Measurements from ENCODE around the gene SLC25A36. TPM values are rescaled to one million over a fixed set of nuclear protein-coding genes. Genes with fewer than 3 reads are reported as not detected.

The SLC25A36 gene, protein sequence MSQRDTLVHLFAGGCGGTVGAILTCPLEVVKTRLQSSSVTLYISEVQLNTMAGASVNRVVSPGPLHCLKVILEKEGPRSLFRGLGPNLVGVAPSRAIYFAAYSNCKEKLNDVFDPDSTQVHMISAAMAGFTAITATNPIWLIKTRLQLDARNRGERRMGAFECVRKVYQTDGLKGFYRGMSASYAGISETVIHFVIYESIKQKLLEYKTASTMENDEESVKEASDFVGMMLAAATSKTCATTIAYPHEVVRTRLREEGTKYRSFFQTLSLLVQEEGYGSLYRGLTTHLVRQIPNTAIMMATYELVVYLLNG
- total RNA-seq (2014; rRNA removed; shearing (Covaris generic)) = 23.6 and 34.2 TPM in 2 replicates

GRCh38 chr3:140941434-140942220 is at the start of gene SLC25A36:
Gene SLC25A36 (plus strand): TSS chr3:140941836. CDS start chr3:140942055, 219 bp downstream.
- DNase-seq (ENCODE audit: low read depth in 1 of 2, low spot score in 2 of 2) = peak; percentile 94 to 95
- Histone ChIP-seq H3K4me3 (peak within 1 kb of the TSS; percentile 83), H3K27ac (peak within 1 kb of the TSS; percentile 81)

GRCh38 chr3:140896997-140897396 is 44.6 kb upstream of the SLC25A36 start:
- no peaks in the 10 kb centered on the region for H3K9me3 ChIP-seq (replicated peaks)
- H3K27ac ChIP-seq = no peak overlapping the region
- no peaks in the 10 kb centered on the region; the same call in 1 of the 2 replicates for H3K27me3 ChIP-seq (replicated peaks)
- H3K4me1 ChIP-seq (replicated peaks) = no peaks in the 10 kb centered on the region
- no peak for DNase-seq (ENCODE audit: low read depth in 1 of 2, low spot score in 2 of 2)
- no peak overlapping the region for H3K4me3 ChIP-seq
- no peaks in the 10 kb centered on the region for H3K36me3 ChIP-seq

More at GRCh38 chr3:140941434-140942220, at the start of gene SLC25A36:
- 0 out of 2 replicates have a peak, but pooled peaks cover 4% of the 10 kb centered on the region for H3K4me1 ChIP-seq (replicated peaks)
- no peaks in the 10 kb centered on the region for H3K9me3 ChIP-seq (replicated peaks)
- H3K27me3 ChIP-seq (replicated peaks) = 0 out of 2 replicates have a peak, but pooled peaks cover 7% of the 10 kb centered on the region
- peaks cover 8% of the 10 kb centered on the region; the same call in 1 of the 2 replicates for H3K36me3 ChIP-seq

- H3K36me3 ChIP-seq = no peaks in the 10 kb centered on the region
- no peaks in the 10 kb centered on the region; the same call in 1 of the 2 replicates for H3K27me3 ChIP-seq (replicated peaks)
- peak in 1 of 2 experiments; percentile 52 for DNase-seq (ENCODE audit: low read depth in 1 of 2, low spot score in 2 of 2)
- H3K4me3 ChIP-seq = no peak overlapping the region
- H3K9me3 ChIP-seq (replicated peaks) = no peaks in the 10 kb centered on the region
- no peak overlapping the region for H3K27ac ChIP-seq
- no peaks in the 10 kb centered on the region for H3K4me1 ChIP-seq (replicated peaks)
These were observed 43.1 kb upstream of the SLC25A36 start for GRCh38 chr3:140898340-140899180.

- Histone ChIP-seq H3K9me3 (replicated peaks) (no peaks in the 10 kb centered on the region), H3K27ac (no peak overlapping the region), H3K4me1 (replicated peaks) (no peaks in the 10 kb centered on the region), H3K27me3 (replicated peaks) (no peaks in the 10 kb centered on the region; the same call in 1 of the 2 replicates), H3K36me3 (no peaks in the 10 kb centered on the region), H3K4me3 (no peak overlapping the region)
- DNase-seq (ENCODE audit: low read depth in 1 of 2, low spot score in 2 of 2) = no peak
These were observed 42.3 kb upstream of the SLC25A36 start for GRCh38 chr3:140899363-140899762.

GRCh38 chr3:140902791-140903190 is 38.8 kb upstream of the SLC25A36 start:
- Histone ChIP-seq H3K4me3 (no peak overlapping the region), H3K36me3 (no peaks in the 10 kb centered on the region), H3K27ac (no peak overlapping the region), H3K27me3 (replicated peaks) (0 out of 2 replicates have a peak, but pooled peaks cover 4% of the 10 kb centered on the region), H3K4me1 (replicated peaks) (no peaks in the 10 kb centered on the region), H3K9me3 (replicated peaks) (no peaks in the 10 kb centered on the region)
- DNase-seq (ENCODE audit: low read depth in 1 of 2, low spot score in 2 of 2) = no peak

DNA sequence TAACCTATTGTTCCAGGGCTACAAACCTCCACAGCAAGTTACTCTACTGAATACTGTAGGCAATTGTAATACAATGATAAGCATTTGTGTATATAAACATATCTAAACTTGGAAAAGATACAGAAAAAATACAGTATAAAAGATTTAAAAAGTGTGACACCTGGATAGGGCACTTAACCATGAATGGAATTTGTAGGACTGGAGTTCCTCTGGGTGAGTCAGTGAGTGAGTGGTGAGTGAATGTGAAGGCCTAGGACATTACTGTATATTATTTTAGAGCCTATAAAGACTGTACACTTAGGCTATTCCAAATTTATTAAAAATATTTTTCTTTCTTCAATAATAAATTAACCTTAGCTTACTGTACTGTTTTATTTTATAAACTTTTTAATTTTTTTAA is 38.4 kb upstream of the SLC25A36 start:
- no peak for DNase-seq (ENCODE audit: low read depth in 1 of 2, low spot score in 2 of 2)
- no peaks in the 10 kb centered on the region for H3K9me3 ChIP-seq (replicated peaks)
- peaks cover 4% of the 10 kb centered on the region; the same call in 1 of the 2 replicates for H3K27me3 ChIP-seq (replicated peaks)
- H3K27ac ChIP-seq = no peak overlapping the region
- H3K4me1 ChIP-seq (replicated peaks) = no peaks in the 10 kb centered on the region
- no peak overlapping the region for H3K4me3 ChIP-seq
- H3K36me3 ChIP-seq = no peaks in the 10 kb centered on the region

GRCh38 chr3:140904521-140904920 is 37.1 kb upstream of the SLC25A36 start:
- no peak for DNase-seq (ENCODE audit: low read depth in 1 of 2, low spot score in 2 of 2)
- H3K36me3 ChIP-seq = no peaks in the 10 kb centered on the region
- peaks cover 5% of the 10 kb centered on the region; the same call in 1 of the 2 replicates for H3K27me3 ChIP-seq (replicated peaks)
- H3K4me1 ChIP-seq (replicated peaks) = no peaks in the 10 kb centered on the region
- no peak overlapping the region for H3K27ac ChIP-seq
- no peaks in the 10 kb centered on the region for H3K9me3 ChIP-seq (replicated peaks)
- H3K4me3 ChIP-seq = no peak overlapping the region

- H3K27ac ChIP-seq = no peak overlapping the region
- no peaks in the 10 kb centered on the region for H3K4me1 ChIP-seq (replicated peaks)
- no peaks in the 10 kb centered on the region for H3K9me3 ChIP-seq (replicated peaks)
- no peak for DNase-seq (ENCODE audit: low read depth in 1 of 2, low spot score in 2 of 2)
- H3K27me3 ChIP-seq (replicated peaks) = peaks cover 5% of the 10 kb centered on the region; the same call in 1 of the 2 replicates
- H3K4me3 ChIP-seq = no peak overlapping the region
- H3K36me3 ChIP-seq = no peaks in the 10 kb centered on the region
These were observed 36.1 kb upstream of the SLC25A36 start for GRCh38 chr3:140905559-140905958.

DNA sequence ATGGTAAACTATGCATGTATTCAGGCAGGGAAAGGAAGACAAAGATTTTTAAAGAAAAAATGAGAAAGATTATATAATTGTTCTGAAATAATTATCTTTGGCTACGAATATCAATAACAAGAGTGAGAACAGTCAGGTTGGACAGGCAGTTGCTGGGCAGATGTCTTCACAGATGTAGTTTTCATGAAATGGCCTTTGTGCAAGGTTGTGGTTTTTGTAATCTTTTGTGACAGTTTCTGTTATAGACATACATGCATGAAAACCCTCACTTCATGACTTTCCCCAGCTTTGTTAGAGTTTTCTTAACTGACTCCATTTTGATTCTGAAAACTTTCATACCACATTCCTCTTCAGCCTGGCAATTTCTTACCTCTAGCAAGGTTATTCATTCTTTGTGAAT is 34.9 kb upstream of the SLC25A36 start:
- Histone ChIP-seq H3K9me3 (replicated peaks) (no peaks in the 10 kb centered on the region), H3K27me3 (replicated peaks) (peaks cover 5% of the 10 kb centered on the region; the same call in 1 of the 2 replicates), H3K27ac (no peak overlapping the region), H3K4me3 (no peak overlapping the region), H3K36me3 (no peaks in the 10 kb centered on the region), H3K4me1 (replicated peaks) (no peaks in the 10 kb centered on the region)
- no peak for DNase-seq (ENCODE audit: low read depth in 1 of 2, low spot score in 2 of 2)

GRCh38 chr3:140910860-140911259 is 30.8 kb upstream of the SLC25A36 start:
- Histone ChIP-seq H3K4me1 (replicated peaks) (no peaks in the 10 kb centered on the region), H3K36me3 (no peaks in the 10 kb centered on the region), H3K9me3 (replicated peaks) (no peaks in the 10 kb centered on the region), H3K4me3 (no peak overlapping the region), H3K27ac (no peak overlapping the region), H3K27me3 (replicated peaks) (peaks cover 10% of the 10 kb centered on the region; the same call in 1 of the 2 replicates)
- DNase-seq (ENCODE audit: low read depth in 1 of 2, low spot score in 2 of 2) = no peak

- H3K4me1 ChIP-seq (replicated peaks) = no peaks in the 10 kb centered on the region
- no peak for DNase-seq (ENCODE audit: low read depth in 1 of 2, low spot score in 2 of 2)
- peaks cover 8% of the 10 kb centered on the region; the same call in 1 of the 2 replicates for H3K27me3 ChIP-seq (replicated peaks)
- no peaks in the 10 kb centered on the region for H3K36me3 ChIP-seq
- no peak overlapping the region for H3K27ac ChIP-seq
- H3K9me3 ChIP-seq (replicated peaks) = no peaks in the 10 kb centered on the region
- no peak overlapping the region for H3K4me3 ChIP-seq
These were observed 29.8 kb upstream of the SLC25A36 start for GRCh38 chr3:140911822-140912221.

DNA sequence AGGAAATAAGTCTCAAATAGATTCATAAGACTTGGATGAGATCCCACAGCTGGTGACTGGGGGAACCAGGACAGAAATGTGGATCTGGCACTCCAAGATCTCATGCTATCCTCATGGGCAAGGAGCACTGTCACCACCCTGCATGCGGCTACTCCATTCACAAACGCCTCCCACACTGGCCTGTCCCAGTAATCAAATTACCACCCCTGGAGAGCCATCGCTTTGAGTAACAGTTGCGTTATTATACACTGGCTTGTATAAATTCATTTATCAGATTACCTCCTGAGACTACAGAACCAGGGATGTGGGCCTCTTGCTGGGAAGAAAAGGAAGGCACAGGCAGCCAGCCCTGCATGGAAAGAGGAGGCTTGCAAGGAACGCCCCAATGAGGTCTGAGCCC is 27.9 kb upstream of the SLC25A36 start:
- Histone ChIP-seq H3K27ac (no peak overlapping the region), H3K27me3 (replicated peaks) (peaks cover 5% of the 10 kb centered on the region; the same call in 1 of the 2 replicates), H3K9me3 (replicated peaks) (no peaks in the 10 kb centered on the region), H3K4me3 (no peak overlapping the region), H3K36me3 (no peaks in the 10 kb centered on the region), H3K4me1 (replicated peaks) (no peaks in the 10 kb centered on the region)
- DNase-seq (ENCODE audit: low read depth in 1 of 2, low spot score in 2 of 2) = no peak

GRCh38 chr3:140914384-140914945 is 27.2 kb upstream of the SLC25A36 start:
- Histone ChIP-seq H3K27ac (no peak overlapping the region), H3K4me3 (no peak overlapping the region), H3K27me3 (replicated peaks) (peaks cover 5% of the 10 kb centered on the region; the same call in 1 of the 2 replicates), H3K36me3 (no peaks in the 10 kb centered on the region), H3K4me1 (replicated peaks) (no peaks in the 10 kb centered on the region), H3K9me3 (replicated peaks) (no peaks in the 10 kb centered on the region)
- no peak for DNase-seq (ENCODE audit: low read depth in 1 of 2, low spot score in 2 of 2)

Measured in SJSA1 (cell line).